ENCODE data around the gene PIAS2.
"Not testable (repeated sequence)": the region's sequence is repeated elsewhere in the genome, so short reads cannot be mapped to it uniquely, and the experiment has no call there.

PIAS2 gene

DNA sequence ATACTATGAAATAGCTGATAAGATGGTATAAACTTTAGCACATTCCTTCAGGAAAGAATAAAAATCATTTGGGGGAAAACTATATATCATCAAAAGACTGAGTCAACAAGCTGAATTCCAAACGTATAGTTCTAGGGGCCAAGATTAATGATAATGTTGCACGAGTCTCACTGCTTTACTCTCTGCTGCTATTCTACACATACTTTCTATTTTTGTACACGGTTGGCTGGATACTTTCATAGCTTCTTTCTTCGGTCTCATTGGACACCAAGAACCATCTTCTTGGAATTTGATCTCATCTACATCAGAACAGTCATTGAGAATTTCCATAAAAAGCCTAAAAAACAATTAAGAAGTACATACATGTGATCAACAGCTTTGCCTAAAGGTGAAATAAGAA is 87.8 kb downstream of the PIAS2 start:
- Histone ChIP-seq H3K4me3 (ENCODE audit: low read length) (no peak overlapping the region), H3K36me3 (ENCODE audit: insufficient read depth, low read length) (peaks cover 23% of the 10 kb centered on the region), H3K9ac (ENCODE audit: low read depth, low read length) (no peak overlapping the region), H3K9me3 (replicated peaks; ENCODE audit: low read length) (no peaks in the 10 kb centered on the region), H3K4me1 (ENCODE audit: control insufficient read depth, insufficient read depth, low read length) (no peaks in the 10 kb centered on the region), H3K27me3 (ENCODE audit: control insufficient read depth, insufficient read depth, low read length) (no peaks in the 10 kb centered on the region), H3K4me2 (ENCODE audit: low read length) (no peak overlapping the region)

DNA sequence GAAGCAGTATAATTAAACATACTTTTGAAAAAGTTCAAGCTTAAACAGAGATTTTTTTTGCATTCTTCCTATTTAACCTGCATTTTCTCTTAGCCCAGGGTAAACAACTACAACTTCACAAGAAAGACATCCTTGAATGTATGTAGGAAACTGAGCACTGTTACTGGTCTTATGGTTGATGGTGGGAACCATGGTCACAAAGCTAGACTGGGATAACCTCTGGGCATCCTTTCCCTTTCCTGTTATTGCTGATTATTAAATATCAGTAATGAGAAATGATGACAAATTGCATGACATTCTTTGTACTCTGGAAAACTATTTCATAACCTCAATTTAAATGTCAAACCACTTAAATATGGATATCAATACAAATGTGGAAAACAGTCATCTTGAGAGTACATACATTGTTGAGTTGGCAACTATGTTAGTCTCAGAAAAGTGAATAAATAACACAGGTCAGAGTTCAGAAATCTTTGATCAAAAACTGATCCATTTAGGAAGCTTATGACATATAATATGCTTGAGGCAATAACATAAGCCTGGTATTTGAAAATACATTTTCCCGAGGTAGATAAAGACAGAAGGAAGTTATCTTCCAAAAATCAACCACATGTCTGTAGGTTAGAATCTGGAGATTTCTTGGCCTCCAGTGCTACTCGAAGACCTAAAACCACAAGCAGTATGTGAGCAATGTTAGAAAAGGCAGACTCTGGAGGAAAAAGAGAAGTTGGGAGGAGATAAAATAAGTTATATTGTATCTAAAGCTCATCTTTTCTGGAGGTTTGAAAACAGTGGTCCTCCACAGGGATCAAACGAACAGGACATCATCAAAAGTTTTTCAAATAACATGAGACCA is 95.2 kb downstream of the PIAS2 start:
- Histone ChIP-seq H3K9ac (ENCODE audit: low read depth, low read length) (no peak overlapping the region), H3K4me1 (ENCODE audit: control insufficient read depth, insufficient read depth, low read length) (no peaks in the 10 kb centered on the region), H3K9me3 (replicated peaks; ENCODE audit: low read length) (no peaks in the 10 kb centered on the region), H3K4me3 (ENCODE audit: low read length) (no peak overlapping the region), H3K4me2 (ENCODE audit: low read length) (no peak overlapping the region), H3K27me3 (ENCODE audit: control insufficient read depth, insufficient read depth, low read length) (no peaks in the 10 kb centered on the region), H3K36me3 (ENCODE audit: insufficient read depth, low read length) (peaks cover 7% of the 10 kb centered on the region)

DNA sequence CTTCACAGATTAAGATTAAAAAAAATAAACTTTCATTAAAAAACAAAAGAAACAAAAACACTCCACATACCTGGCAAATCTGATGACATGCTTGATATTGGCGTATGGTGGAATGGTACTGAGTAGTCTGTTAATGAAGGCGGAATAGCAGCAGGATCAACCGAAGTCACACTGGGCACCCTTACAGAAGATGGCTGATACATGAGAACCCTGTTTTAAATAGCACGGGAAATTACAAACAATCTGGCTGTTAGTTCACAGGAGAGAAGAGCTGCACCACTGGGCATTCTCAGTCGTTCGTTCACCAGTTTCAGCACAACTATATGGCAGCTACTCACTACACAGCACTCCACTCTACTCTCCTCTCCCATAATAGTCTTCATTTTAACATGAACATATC is 96.4 kb downstream of the PIAS2 start:
- Histone ChIP-seq H3K36me3 (ENCODE audit: insufficient read depth, low read length) (peaks cover 5% of the 10 kb centered on the region), H3K4me1 (ENCODE audit: control insufficient read depth, insufficient read depth, low read length) (no peaks in the 10 kb centered on the region), H3K4me2 (ENCODE audit: low read length) (no peak overlapping the region), H3K27me3 (ENCODE audit: control insufficient read depth, insufficient read depth, low read length) (no peaks in the 10 kb centered on the region), H3K9me3 (replicated peaks; ENCODE audit: low read length) (no peaks in the 10 kb centered on the region), H3K9ac (ENCODE audit: low read depth, low read length) (no peak overlapping the region), H3K4me3 (ENCODE audit: low read length) (no peak overlapping the region)

DNA sequence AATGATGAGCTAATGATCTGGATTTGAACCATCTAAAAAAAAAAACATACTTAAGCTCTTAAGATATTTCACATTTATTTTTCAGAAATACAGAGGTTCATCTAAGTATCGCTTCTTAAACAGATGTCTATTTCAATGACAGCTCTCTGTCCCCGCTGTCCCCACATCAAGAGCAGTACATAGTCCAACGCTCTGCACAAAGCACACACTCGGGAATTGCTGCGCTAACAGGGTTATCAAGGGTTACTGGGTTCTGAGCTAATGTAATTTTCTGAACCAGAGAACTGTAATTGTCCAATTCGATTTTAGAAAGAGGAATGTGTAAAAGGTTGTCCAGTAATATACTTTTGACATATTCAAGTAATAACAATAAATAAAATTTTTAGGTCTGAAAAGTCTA is 101.6 kb downstream of the PIAS2 start:
- Histone ChIP-seq H3K27me3 (ENCODE audit: control insufficient read depth, insufficient read depth, low read length) (no peaks in the 10 kb centered on the region), H3K36me3 (ENCODE audit: insufficient read depth, low read length) (no peaks in the 10 kb centered on the region), H3K4me2 (ENCODE audit: low read length) (no peak overlapping the region), H3K9me3 (replicated peaks; ENCODE audit: low read length) (no peaks in the 10 kb centered on the region), H3K9ac (ENCODE audit: low read depth, low read length) (no peak overlapping the region), H3K4me3 (ENCODE audit: low read length) (no peak overlapping the region), H3K4me1 (ENCODE audit: control insufficient read depth, insufficient read depth, low read length) (no peaks in the 10 kb centered on the region)

DNA sequence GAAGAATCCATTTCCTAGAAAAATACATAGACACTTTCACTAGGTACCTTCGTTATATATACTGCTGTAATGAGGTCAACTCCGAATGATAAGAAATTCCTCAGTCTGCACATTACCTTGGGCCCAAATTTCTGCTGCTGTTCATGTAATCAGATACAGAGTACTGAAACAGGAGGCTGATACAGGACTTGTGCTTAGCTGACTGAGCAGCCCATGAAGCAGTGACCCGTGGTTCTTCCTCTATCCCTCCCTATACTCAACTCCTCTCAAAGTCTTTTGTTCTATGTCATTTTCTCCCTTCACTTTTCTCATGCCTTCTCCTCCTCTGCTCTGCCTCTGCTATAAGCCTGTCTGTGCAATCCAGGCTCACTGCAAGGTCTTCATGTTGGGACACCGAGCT is 102.9 kb downstream of the PIAS2 start:
- H3K4me2 ChIP-seq (ENCODE audit: low read length) = no peak overlapping the region
- H3K9me3 ChIP-seq (replicated peaks; ENCODE audit: low read length) = no peaks in the 10 kb centered on the region
- no peak overlapping the region for H3K4me3 ChIP-seq (ENCODE audit: low read length)
- H3K27me3 ChIP-seq (ENCODE audit: control insufficient read depth, insufficient read depth, low read length) = no peaks in the 10 kb centered on the region
- no peaks in the 10 kb centered on the region for H3K36me3 ChIP-seq (ENCODE audit: insufficient read depth, low read length)
- no peak overlapping the region for H3K9ac ChIP-seq (ENCODE audit: low read depth, low read length)
- no peaks in the 10 kb centered on the region for H3K4me1 ChIP-seq (ENCODE audit: control insufficient read depth, insufficient read depth, low read length)

DNA sequence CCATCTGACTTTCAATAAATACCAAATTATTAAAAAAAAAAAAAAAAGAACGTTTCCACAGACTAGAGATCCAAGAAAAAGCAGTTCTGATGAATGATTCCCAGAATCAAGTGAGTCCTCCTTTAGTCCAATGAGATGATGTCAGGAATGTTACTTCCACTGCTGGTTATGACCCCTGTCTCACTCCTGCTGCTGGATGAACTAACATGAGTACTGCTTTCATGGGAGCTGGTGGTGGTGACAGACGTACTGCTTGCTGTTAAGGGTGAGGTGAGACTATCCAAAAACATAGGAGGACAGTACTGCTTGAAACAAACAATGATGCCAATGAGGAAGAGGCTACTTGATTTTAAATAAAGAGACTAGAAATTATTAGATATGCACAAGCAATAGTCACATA is 105.0 kb downstream of the PIAS2 start:
- Histone ChIP-seq H3K9ac (ENCODE audit: low read depth, low read length) (no peak overlapping the region), H3K4me3 (ENCODE audit: low read length) (no peak overlapping the region), H3K9me3 (replicated peaks; ENCODE audit: low read length) (no peaks in the 10 kb centered on the region), H3K36me3 (ENCODE audit: insufficient read depth, low read length) (no peaks in the 10 kb centered on the region), H3K4me1 (ENCODE audit: control insufficient read depth, insufficient read depth, low read length) (no peaks in the 10 kb centered on the region), H3K4me2 (ENCODE audit: low read length) (no peak overlapping the region), H3K27me3 (ENCODE audit: control insufficient read depth, insufficient read depth, low read length) (no peaks in the 10 kb centered on the region)

DNA sequence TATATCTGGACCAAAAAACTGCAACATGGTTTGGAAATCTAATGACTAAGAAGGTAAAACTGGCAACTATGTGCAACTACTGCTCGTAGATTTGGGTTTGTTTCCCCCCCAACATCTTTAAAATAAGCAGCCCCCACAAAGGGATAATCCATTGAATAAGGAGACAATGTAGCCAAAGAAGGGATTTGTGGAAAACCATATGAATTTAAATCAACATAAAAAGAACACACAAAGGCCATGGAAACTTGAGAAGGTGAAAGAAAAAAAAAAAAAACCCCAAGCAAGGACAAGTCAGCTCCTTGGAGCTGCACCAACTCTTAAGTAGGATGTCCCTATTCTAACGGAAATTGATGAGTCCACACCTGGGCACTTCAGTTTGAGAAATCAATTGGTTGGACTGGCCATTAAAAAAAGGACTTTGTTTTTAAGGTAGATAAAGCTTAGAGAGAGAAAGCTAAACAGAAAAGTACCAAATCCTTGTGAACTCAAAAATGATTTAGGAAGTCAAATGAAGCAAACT is 106.8 kb downstream of the PIAS2 start:
- Histone ChIP-seq H3K27me3 (ENCODE audit: control insufficient read depth, insufficient read depth, low read length) (no peaks in the 10 kb centered on the region), H3K36me3 (ENCODE audit: insufficient read depth, low read length) (no peaks in the 10 kb centered on the region), H3K4me1 (ENCODE audit: control insufficient read depth, insufficient read depth, low read length) (no peaks in the 10 kb centered on the region), H3K9me3 (replicated peaks; ENCODE audit: low read length) (no peaks in the 10 kb centered on the region), H3K9ac (ENCODE audit: low read depth, low read length) (no peak overlapping the region), H3K4me2 (ENCODE audit: low read length) (no peak overlapping the region), H3K4me3 (ENCODE audit: low read length) (no peak overlapping the region)

DNA sequence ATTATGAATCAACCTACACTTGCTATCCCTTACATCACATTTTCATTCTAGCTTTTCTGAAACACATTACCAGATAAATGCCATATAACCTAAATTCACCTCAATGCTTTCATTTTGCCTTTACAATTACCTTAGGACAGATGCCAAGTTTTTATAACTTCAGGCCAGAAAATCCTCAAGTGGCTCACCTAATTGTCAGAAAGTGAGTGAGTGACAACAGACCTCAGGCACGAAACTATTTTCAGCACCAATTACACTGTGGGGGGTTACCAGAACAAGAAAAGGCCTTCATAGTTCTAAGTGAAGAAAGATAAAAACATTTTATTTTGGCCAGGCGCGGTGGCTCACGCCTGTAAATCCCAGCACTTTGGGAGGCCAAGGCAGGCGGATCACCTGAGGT is 108.2 kb downstream of the PIAS2 start:
- Histone ChIP-seq H3K4me3 (ENCODE audit: low read length) (no peak overlapping the region), H3K27me3 (ENCODE audit: control insufficient read depth, insufficient read depth, low read length) (no peaks in the 10 kb centered on the region), H3K36me3 (ENCODE audit: insufficient read depth, low read length) (no peaks in the 10 kb centered on the region), H3K9ac (ENCODE audit: low read depth, low read length) (no peak overlapping the region), H3K4me1 (ENCODE audit: control insufficient read depth, insufficient read depth, low read length) (no peaks in the 10 kb centered on the region), H3K9me3 (replicated peaks; ENCODE audit: low read length) (no peaks in the 10 kb centered on the region), H3K4me2 (ENCODE audit: low read length) (no peak overlapping the region)

DNA sequence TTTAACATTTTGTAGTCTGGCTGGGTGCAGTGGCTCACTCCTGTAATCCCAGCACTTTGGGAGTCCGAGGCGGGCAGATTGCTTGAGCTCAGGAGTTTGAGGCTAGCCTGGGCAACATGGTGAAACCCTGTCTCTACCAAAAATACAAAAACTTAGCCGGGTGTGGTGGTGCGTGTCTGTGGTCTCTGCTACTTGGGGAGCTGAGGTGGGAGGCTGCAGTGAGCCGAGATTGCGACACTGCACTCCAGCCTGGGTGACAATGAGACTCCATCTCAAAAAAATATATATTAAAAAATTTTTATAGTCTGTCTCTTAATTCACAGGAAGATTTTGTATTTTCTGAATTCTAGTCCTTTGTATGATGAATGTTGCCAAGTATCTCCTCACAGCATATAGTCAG is 121.4 kb downstream of the PIAS2 start:
- H3K4me1 ChIP-seq (ENCODE audit: control insufficient read depth, insufficient read depth, low read length); H3K4me2 ChIP-seq (ENCODE audit: low read length); H3K4me3 ChIP-seq (ENCODE audit: low read length); H3K27me3 ChIP-seq (ENCODE audit: control insufficient read depth, insufficient read depth, low read length); H3K9ac ChIP-seq (ENCODE audit: low read depth, low read length); H3K36me3 ChIP-seq (ENCODE audit: insufficient read depth, low read length); H3K9me3 ChIP-seq (replicated peaks; ENCODE audit: low read length): not testable (repeated sequence)

DNA sequence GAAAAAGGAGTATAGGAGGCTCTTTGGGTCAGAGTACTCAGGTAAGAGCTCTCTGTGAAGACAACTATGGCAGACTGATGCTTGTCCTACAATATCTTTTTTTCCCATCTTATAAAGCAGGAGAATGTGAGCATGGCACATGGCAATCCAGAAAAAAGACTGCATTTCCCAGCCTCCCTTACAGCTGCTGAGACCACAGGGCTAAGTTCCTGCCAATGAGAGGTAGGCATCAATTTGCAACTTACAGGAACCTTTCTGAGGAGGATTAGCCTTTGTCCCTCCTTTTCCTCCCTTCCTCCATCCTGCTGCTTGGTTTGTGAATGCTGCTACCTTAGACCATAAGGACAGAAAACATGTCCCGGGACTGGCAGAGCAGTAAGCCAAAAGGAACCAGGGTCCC is 122.7 kb downstream of the PIAS2 start:
- H3K9ac ChIP-seq (ENCODE audit: low read depth, low read length) = no peak overlapping the region
- no peak overlapping the region for H3K4me3 ChIP-seq (ENCODE audit: low read length)
- H3K36me3 ChIP-seq (ENCODE audit: insufficient read depth, low read length) = no peaks in the 10 kb centered on the region
- no peaks in the 10 kb centered on the region for H3K4me1 ChIP-seq (ENCODE audit: control insufficient read depth, insufficient read depth, low read length)
- no peaks in the 10 kb centered on the region for H3K27me3 ChIP-seq (ENCODE audit: control insufficient read depth, insufficient read depth, low read length)
- H3K9me3 ChIP-seq (replicated peaks; ENCODE audit: low read length) = no peaks in the 10 kb centered on the region
- H3K4me2 ChIP-seq (ENCODE audit: low read length) = no peak overlapping the region

DNA sequence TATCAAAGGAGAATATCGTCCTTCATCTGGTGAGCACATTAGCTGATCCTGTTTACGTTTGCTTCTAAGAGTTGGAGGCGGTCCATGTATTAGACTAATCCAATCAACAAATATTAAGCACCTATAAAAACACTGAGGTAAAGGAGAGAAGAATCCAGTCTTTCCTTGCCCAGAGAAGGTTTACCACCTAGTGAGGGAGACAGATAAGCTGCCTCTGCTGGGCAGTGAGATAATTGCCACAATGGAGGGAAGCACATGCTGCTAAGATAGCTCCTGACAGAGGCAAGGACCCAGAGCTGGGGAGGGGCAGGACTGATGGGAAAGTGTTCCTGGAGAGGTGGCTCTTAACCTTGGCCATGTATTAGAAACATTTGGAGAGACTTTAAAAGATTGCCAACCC is 123.7 kb downstream of the PIAS2 start:
- no peaks in the 10 kb centered on the region for H3K9me3 ChIP-seq (replicated peaks; ENCODE audit: low read length)
- H3K36me3 ChIP-seq (ENCODE audit: insufficient read depth, low read length) = no peaks in the 10 kb centered on the region
- H3K27me3 ChIP-seq (ENCODE audit: control insufficient read depth, insufficient read depth, low read length) = no peaks in the 10 kb centered on the region
- no peak overlapping the region for H3K9ac ChIP-seq (ENCODE audit: low read depth, low read length)
- H3K4me3 ChIP-seq (ENCODE audit: low read length) = no peak overlapping the region
- no peaks in the 10 kb centered on the region for H3K4me1 ChIP-seq (ENCODE audit: control insufficient read depth, insufficient read depth, low read length)
- H3K4me2 ChIP-seq (ENCODE audit: low read length) = no peak overlapping the region

DNA sequence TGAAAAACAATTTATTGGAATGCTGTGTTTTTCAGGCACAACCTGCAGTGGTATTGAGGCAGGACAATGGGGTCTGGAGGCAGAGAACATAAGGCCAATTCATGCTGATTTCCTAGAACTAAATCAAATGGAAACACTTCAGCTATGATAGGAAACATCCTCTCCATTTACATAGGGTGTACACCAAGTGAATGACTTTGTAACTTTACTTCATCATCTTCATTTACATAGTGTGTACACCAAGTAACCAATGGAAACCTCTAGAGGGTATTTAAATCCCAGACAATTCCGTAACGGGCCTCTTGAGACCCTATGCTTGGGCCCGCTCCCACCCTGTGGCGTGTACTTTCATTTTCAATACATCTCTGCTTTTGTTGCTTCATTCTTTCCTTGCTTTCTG is 128.2 kb downstream of the PIAS2 start:
- Histone ChIP-seq H3K4me2 (ENCODE audit: low read length) (no peak overlapping the region), H3K9ac (ENCODE audit: low read depth, low read length) (no peak overlapping the region), H3K9me3 (replicated peaks; ENCODE audit: low read length) (no peaks in the 10 kb centered on the region), H3K36me3 (ENCODE audit: insufficient read depth, low read length) (no peaks in the 10 kb centered on the region), H3K4me1 (ENCODE audit: control insufficient read depth, insufficient read depth, low read length) (no peaks in the 10 kb centered on the region), H3K27me3 (ENCODE audit: control insufficient read depth, insufficient read depth, low read length) (no peaks in the 10 kb centered on the region), H3K4me3 (ENCODE audit: low read length) (no peak overlapping the region)

Data from skeletal muscle satellite cell (primary cell).